GM12891 (cell line): ENCODE data around the gene SLC44A1.

Source experiments
- POLR2A ChIP-seq: IDR thresholded peaks from 2 replicates; pipeline ENCODE4 v1.6.1; 2011; ENCODE audit warnings: low read depth, low read length, control low read depth
- POLR2AphosphoS5 ChIP-seq: IDR thresholded peaks from 2 replicates; pipeline ENCODE4 v1.6.1; 2011; ENCODE audit warnings: low read depth, low read length, control low read depth
- POU2F2 ChIP-seq: IDR thresholded peaks from 2 replicates; pipeline ENCODE4 v1.6.1; 2011; ENCODE audit warnings: low read depth, mild to moderate bottlenecking, control low read depth, low read length, moderate library complexity
- TAF1 ChIP-seq: IDR thresholded peaks from 2 replicates; pipeline ENCODE4 v1.6.1; 2011; ENCODE audit warnings: low read depth, low read length, control low read depth

GRCh38 chr9:105244734-105245028 is 230 bp downstream of the SLC44A1 start:
- TF ChIP-seq POLR2A: no peak
- no peak for TF ChIP-seq POLR2AphosphoS5
- TF ChIP-seq POU2F2: no peak
- TF ChIP-seq TAF1: no peak
